Activated naive CD8-positive, alpha-beta T cell treated with anti-CD3 and anti-CD28 coated beads, Interleukin-2, amount 10 ng/mL, durations not matched to agents 7 days and 5 days (primary cell): ENCODE measurements around the gene GUCY1A2. TPM values are rescaled to one million over a fixed set of nuclear protein-coding genes. Genes with fewer than 3 reads are reported as not detected.

Source experiments
- ATAC-seq: fragments of 150-1000 bp; cut with Tn5 transposase; one replicate; pipeline ENCODE4 v1.10.0; 2021; ENCODE audit warnings: low read depth, moderate library complexity
- POLR2A ChIA-PET: fragments of 350-600 bp; sonication (Branson Sonifier 250); formaldehyde crosslinking; loops from one replicate; lab custom pipeline; 2021; ENCODE audit warnings: antibody characterized with exemption; lab: Charles Lee
- DNase-seq: peaks from one replicate; pipeline ENCODE4 v3.0.0; 2021
- H3K27ac Mint-ChIP-seq: one replicate; pipeline ENCODE4 v1.8.0; 2022; ENCODE audit warnings: mild to moderate bottlenecking, mixed read lengths
- H3K27me3 Mint-ChIP-seq: one replicate; pipeline ENCODE4 v1.8.0; 2022; ENCODE audit warnings: mild to moderate bottlenecking, moderate library complexity, mixed read lengths
- H3K36me3 Mint-ChIP-seq: one replicate; pipeline ENCODE4 v1.8.0; 2021; ENCODE audit warnings: mild to moderate bottlenecking, mixed read lengths
- H3K4me1 Mint-ChIP-seq: one replicate; pipeline ENCODE4 v1.8.0; 2021; ENCODE audit warnings: mixed read lengths
- H3K4me3 Mint-ChIP-seq: one replicate; pipeline ENCODE4 v1.8.0; 2022; ENCODE audit warnings: mild to moderate bottlenecking, moderate library complexity, mixed read lengths
- H3K9me3 Mint-ChIP-seq: one replicate; pipeline ENCODE4 v1.8.0; 2021; ENCODE audit warnings: mixed read lengths
- total RNA-seq, 2 experiments: library from RNA; stranded (reverse); gene quantifications; one replicate each; pipeline ENCODE4 v1.2.3, GENCODE V29; 2021

The GUCY1A2 gene
- total RNA-seq, 2 experiments from 2014 or later: not detected

- no peak overlapping the region for H3K27ac Mint-ChIP-seq
- H3K27me3 Mint-ChIP-seq: no peaks in the 10 kb centered on the region
- DNase-seq: no peak
- no peak for ATAC-seq
- H3K4me3 Mint-ChIP-seq: no peak overlapping the region
- H3K9me3 Mint-ChIP-seq: peaks cover 2% of the 10 kb centered on the region
- H3K4me1 Mint-ChIP-seq: no peaks in the 10 kb centered on the region
- H3K36me3 Mint-ChIP-seq: no peaks in the 10 kb centered on the region
- POLR2A ChIA-PET: no interaction called here
Measured at GRCh38 chr11:106958517-106959248, 59.6 kb downstream of the GUCY1A2 start.

DNA sequence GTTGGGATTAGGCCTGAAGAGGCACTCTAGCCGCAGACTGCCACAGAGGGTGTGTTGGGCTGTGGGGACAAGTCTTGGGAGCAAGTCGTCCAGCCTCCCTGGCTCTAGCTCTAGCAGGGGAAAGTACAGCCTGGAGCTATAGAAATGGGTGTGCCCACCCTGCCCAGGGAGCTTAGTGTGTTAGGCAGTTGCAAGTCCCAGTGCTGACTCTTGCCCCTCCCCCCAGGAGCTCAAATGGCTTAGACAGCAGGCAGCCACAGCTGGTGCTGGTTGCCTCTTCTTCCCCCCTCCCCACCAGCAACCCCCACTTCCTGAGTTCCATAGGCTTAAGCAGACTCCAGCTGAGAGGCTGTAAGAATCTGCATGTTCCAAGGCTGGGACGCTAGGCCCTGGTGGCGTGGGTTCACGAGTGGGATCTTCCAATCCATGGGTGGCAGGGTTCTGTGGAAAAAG lies 61.2 kb downstream of the GUCY1A2 start:
- H3K4me1 Mint-ChIP-seq: no peaks in the 10 kb centered on the region
- POLR2A ChIA-PET: no interaction called here
- DNase-seq (no peak), ATAC-seq (no peak)
- H3K4me3 Mint-ChIP-seq: no peak overlapping the region
- no peaks in the 10 kb centered on the region for H3K36me3 Mint-ChIP-seq
- no peak overlapping the region for H3K27ac Mint-ChIP-seq
- H3K9me3 Mint-ChIP-seq: peaks cover 3% of the 10 kb centered on the region
- H3K27me3 Mint-ChIP-seq: no peaks in the 10 kb centered on the region

DNA sequence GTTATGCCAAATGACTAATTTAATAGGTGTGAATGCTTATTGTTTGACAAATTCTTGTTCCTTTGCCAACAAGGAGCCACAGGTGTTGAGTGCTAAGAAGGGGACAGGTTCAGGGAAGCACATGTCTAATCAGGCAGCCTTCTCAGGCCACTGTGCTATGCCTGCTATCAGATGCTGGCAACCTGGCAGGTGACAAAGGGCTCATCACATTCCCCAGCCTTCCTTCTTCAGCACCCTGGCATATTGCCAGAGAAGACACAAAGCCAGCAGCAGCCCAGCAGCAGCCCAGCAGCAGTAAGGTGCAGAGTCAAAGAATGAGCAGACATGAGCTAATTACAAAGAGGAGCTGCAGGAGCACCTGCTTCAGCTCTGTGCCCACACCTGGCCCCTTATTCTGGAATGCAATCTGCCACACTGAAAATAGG lies 68.2 kb downstream of the GUCY1A2 start:
- Mint-ChIP-seq H3K9me3 (peaks cover 1% of the 10 kb centered on the region), H3K36me3 (no peaks in the 10 kb centered on the region), H3K4me1 (no peaks in the 10 kb centered on the region), H3K4me3 (no peak overlapping the region), H3K27ac (no peak overlapping the region), H3K27me3 (no peaks in the 10 kb centered on the region)
- POLR2A ChIA-PET: no interaction called here
- DNase-seq: no peak
- no peak for ATAC-seq

DNA sequence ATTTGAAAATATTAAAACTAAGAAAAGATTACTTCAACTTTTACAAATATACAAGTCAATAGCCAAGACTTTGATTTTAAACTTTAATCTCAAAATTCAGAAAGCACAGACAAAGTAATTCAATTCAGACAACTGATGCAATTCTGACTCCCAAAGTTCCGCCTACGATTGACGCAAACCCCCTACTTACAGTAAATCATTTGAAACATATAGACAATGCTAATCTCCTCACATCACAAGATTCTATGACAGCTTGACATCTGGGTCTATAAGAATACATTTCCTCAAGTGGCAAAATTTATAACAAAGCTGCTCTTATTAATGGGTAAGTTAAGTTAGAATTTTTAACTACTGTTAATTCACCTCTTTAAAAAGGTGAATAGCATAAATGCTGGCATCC lies 75.2 kb downstream of the GUCY1A2 start:
- Mint-ChIP-seq H3K4me1 (no peaks in the 10 kb centered on the region), H3K27me3 (no peaks in the 10 kb centered on the region), H3K27ac (no peak overlapping the region), H3K9me3 (no peaks in the 10 kb centered on the region), H3K4me3 (no peak overlapping the region), H3K36me3 (no peaks in the 10 kb centered on the region)
- POLR2A ChIA-PET: no interaction called here
- ATAC-seq (no peak), DNase-seq (no peak)

- POLR2A ChIA-PET: no interaction called here
- no peak for ATAC-seq
- no peaks in the 10 kb centered on the region for H3K4me1 Mint-ChIP-seq
Measured at GRCh38 chr11:106939157-106939556, 79.1 kb downstream of the GUCY1A2 start.

DNA sequence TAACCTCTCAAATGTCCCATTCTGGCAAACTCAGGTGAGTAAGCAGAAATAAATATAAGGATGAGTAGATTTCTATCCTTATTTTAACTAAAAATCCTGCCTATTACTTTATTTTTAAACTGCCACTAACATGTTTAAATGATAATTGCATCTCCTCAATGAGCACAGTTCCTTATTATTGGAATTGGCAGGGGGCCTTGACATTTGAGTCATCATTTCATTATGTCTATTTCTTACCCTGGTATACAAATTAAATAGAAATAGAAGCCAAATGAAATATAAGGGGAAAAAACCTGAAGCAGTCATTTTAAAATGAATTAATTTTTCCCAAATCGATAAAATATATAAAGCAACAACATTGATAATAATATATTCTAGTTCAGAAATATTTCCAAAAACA lies 81.2 kb downstream of the GUCY1A2 start:
- Mint-ChIP-seq H3K4me3 (no peak overlapping the region), H3K4me1 (no peaks in the 10 kb centered on the region), H3K36me3 (no peaks in the 10 kb centered on the region), H3K27me3 (no peaks in the 10 kb centered on the region), H3K27ac (no peak overlapping the region), H3K9me3 (no peaks in the 10 kb centered on the region)
- POLR2A ChIA-PET: no interaction called here
- DNase-seq (no peak), ATAC-seq (no peak)

More at GRCh38 chr11:106939157-106939556, 79.1 kb downstream of the GUCY1A2 start:
- Mint-ChIP-seq H3K36me3 (no peaks in the 10 kb centered on the region), H3K4me3 (no peak overlapping the region), H3K27ac (no peak overlapping the region), H3K9me3 (no peaks in the 10 kb centered on the region), H3K27me3 (no peaks in the 10 kb centered on the region)
- no peak for DNase-seq

DNA sequence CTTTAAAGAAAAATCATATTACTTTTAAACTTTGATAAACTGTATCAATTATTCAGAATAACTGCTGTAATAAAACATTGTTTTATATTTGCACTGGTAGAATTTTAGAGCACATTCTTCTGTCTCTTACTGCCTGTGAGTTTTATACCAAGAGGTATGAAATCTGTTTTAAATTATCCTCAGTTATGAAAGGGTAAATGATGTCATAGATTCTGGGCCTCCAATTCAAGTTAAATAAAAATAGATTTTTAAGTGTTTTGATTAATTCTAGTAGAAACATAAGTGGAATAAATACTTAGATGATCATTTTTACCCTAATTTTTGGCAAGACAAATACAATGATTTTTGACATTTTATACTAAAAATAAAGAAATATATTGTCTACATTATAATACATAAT lies 93.0 kb downstream of the GUCY1A2 start:
- H3K27ac Mint-ChIP-seq: no peak overlapping the region
- POLR2A ChIA-PET: no interaction called here

DNA sequence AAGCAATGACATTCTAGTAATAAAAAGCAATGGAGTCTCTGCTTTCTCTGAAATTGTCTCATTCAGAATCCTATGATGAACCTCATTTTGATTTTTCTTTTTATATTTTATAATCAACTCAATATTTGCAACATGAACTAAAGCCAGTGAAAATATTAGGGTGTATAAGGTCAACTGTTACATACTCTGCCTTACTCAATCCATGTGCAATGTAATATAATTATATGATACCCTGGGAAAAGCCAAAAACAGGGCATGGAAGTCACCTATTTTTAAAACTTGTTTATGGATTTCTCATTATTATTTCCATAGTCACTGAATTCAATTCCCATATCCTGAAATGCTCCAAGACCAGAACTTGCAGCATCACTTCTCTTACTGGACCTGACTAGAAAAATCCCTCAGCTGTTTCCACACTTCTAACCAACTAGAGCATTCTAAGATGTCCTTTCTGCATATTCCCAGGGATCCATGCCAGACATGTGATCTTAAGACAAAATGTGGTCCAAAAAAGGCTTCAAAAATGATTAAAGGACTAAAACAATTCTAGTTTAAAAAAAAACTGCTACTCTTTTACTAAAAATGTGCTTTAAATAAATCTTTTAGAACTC lies 97.3 kb downstream of the GUCY1A2 start:
- Mint-ChIP-seq H3K9me3 (peaks cover 2% of the 10 kb centered on the region), H3K4me1 (no peaks in the 10 kb centered on the region), H3K27ac (no peak overlapping the region), H3K4me3 (no peak overlapping the region), H3K36me3 (no peaks in the 10 kb centered on the region), H3K27me3 (no peaks in the 10 kb centered on the region)
- POLR2A ChIA-PET: no interaction called here
- DNase-seq (no peak), ATAC-seq (no peak)

More for the DNA sequence above, 93.0 kb downstream of the GUCY1A2 start:
- Mint-ChIP-seq H3K27me3 (no peaks in the 10 kb centered on the region), H3K9me3 (no peaks in the 10 kb centered on the region), H3K36me3 (no peaks in the 10 kb centered on the region), H3K4me1 (no peaks in the 10 kb centered on the region), H3K4me3 (no peak overlapping the region)
- ATAC-seq (no peak), DNase-seq (no peak)

DNA sequence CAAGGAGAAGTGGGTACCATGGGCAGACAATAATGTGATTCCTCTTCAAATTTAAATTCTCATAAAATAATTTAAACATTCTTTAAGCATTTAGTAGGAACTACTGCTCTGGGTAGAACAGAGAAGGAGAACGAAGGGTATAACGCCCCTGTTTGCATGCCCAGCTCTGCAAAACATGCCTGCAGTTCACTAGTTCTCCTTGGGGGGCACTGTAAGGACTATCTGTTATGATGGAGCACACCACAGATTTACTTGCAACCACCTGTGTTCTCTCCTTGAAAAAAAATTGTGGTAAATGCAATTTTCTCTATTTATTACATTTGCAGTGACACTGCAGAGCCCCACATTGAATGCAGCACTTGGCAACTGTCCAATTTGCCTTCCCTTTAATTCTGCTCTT lies 100.3 kb downstream of the GUCY1A2 start:
- ATAC-seq (no peak), DNase-seq (no peak)
- no peak overlapping the region for H3K27ac Mint-ChIP-seq

DNA sequence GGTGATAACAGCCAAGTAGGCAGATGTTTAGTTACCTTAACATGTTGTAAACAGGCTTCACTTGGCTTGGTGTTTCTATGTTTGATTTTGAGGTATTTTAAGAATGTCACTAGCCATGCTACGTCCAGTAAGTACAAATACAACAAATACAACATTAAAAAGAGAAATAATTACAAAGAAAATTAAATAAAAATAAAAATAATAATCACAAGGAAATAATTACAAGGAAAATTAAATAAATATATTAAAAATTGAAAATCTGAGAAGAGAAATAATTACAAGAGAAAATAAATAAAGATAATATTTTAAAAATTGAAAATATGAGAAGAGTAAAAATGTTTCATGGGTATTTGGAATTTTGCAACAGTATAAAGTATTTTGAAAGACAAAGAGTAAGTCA lies 103.9 kb downstream of the GUCY1A2 start:
- peaks cover 9% of the 10 kb centered on the region for H3K9me3 Mint-ChIP-seq
- no peaks in the 10 kb centered on the region for H3K27me3 Mint-ChIP-seq
- ATAC-seq (no peak), DNase-seq (no peak)
- no peak overlapping the region for H3K4me3 Mint-ChIP-seq
- H3K36me3 Mint-ChIP-seq: no peaks in the 10 kb centered on the region
- POLR2A ChIA-PET: no interaction called here
- H3K4me1 Mint-ChIP-seq: no peaks in the 10 kb centered on the region
- H3K27ac Mint-ChIP-seq: no peak overlapping the region

More for the DNA sequence above, 100.3 kb downstream of the GUCY1A2 start:
- Mint-ChIP-seq H3K27me3 (no peaks in the 10 kb centered on the region), H3K4me1 (no peaks in the 10 kb centered on the region), H3K9me3 (peaks cover 2% of the 10 kb centered on the region), H3K36me3 (no peaks in the 10 kb centered on the region), H3K4me3 (no peak overlapping the region)
- POLR2A ChIA-PET: no interaction called here

DNA sequence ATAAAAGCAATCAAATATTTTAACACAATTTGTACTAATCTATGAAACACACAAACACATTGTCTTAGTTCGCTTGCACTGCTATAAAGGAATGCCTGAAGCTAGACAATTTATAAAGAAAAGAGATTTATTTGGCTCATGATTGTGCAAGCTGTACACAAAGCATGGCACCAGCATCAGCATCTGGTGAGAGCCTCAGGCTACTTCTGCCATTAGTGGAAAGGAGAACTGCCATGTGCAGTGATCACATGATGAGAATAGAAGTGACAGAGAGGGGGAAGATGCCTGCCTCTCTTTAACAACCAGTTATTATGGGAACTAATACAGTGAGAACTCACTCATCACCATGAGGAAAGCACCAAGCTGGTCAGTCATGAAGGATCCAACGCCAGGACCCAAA lies 105.1 kb downstream of the GUCY1A2 start:
- no peaks in the 10 kb centered on the region for H3K27me3 Mint-ChIP-seq
- no peak overlapping the region for H3K27ac Mint-ChIP-seq
- H3K9me3 Mint-ChIP-seq: peaks cover 9% of the 10 kb centered on the region
- DNase-seq (no peak), ATAC-seq (no peak)
- POLR2A ChIA-PET: no interaction called here
- no peak overlapping the region for H3K4me3 Mint-ChIP-seq
- no peaks in the 10 kb centered on the region for H3K4me1 Mint-ChIP-seq
- no peaks in the 10 kb centered on the region for H3K36me3 Mint-ChIP-seq

DNA sequence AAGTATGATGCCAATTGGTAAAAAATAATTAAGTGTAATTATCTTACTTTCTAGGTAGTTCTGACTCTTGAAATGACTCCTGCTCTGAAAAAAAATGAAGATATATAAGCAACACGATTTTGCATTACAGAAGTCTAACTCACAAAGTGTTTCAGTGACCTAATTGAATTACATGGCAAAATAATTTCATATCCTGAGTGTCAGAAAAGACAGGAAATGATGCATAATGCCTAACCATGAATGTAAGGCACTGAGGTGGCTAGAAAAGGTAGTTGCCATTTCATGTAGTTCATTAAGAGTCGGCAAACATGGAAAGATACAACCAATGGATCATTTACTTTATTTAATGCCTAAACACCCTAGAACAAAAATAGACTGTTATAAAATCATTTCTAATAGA lies 113.5 kb downstream of the GUCY1A2 start:
- Mint-ChIP-seq H3K9me3 (peaks cover 7% of the 10 kb centered on the region), H3K27me3 (no peaks in the 10 kb centered on the region), H3K27ac (no peak overlapping the region), H3K4me3 (no peak overlapping the region), H3K36me3 (no peaks in the 10 kb centered on the region), H3K4me1 (no peaks in the 10 kb centered on the region)
- POLR2A ChIA-PET: no interaction called here
- DNase-seq (no peak), ATAC-seq (no peak)

DNA sequence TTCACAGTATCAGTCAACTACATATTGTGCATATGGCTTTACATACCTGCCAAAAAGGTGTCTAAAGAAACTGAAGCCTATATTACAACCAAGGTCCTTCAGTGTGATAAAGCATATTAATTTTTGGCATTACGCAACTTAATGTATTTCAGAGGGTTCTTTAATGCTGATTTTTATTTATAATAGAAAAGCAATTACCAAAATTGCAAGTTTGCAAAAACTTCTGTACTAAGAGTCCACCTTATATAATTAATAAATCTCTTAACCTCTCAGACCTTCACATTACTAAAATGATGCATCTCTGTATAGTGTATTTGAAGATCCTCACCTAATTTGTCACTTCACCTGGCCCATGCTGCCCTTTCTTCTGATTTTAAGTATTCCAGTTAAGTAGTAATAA lies 128.6 kb downstream of the GUCY1A2 start:
- Mint-ChIP-seq H3K27me3 (no peaks in the 10 kb centered on the region), H3K36me3 (no peaks in the 10 kb centered on the region), H3K9me3 (peaks cover 4% of the 10 kb centered on the region), H3K4me3 (no peak overlapping the region), H3K27ac (no peak overlapping the region), H3K4me1 (no peaks in the 10 kb centered on the region)
- POLR2A ChIA-PET: no interaction called here
- no peak for ATAC-seq
- DNase-seq: no peak

DNA sequence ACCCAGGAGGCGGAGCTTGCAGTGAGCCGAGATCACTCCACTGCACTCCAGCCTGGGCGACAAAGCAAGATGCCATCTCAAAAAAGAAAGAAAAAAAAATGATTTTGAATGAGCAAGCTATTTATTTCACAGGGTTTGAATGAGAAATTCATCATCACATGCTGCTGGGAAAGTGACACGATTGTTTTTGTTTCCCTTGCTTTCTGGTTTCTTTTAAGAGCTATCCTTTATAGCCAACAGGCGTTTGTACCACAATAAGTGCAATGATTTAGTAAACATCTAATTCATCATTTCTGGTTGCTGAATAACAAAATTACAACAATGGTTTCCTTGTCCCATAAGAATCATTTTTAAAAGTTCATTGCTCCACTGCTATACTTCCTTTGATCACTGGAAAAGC lies 129.9 kb downstream of the GUCY1A2 start:
- no peak overlapping the region for H3K4me3 Mint-ChIP-seq
- ATAC-seq: no peak

More for the DNA sequence above, 129.9 kb downstream of the GUCY1A2 start:
- Mint-ChIP-seq H3K9me3 (peaks cover 10% of the 10 kb centered on the region), H3K27ac (no peak overlapping the region), H3K36me3 (no peaks in the 10 kb centered on the region), H3K4me1 (no peaks in the 10 kb centered on the region), H3K27me3 (no peaks in the 10 kb centered on the region)
- POLR2A ChIA-PET: no interaction called here
- no peak for DNase-seq
